ENCODE measurements around the gene LUC7L.
"Not testable (repeated sequence)": the region's sequence is repeated elsewhere in the genome, so short reads cannot be mapped to it uniquely, and the experiment has no call there.

LUC7L gene

GRCh38 chr16:228852-229730 is at the start of gene LUC7L:
Gene LUC7L (minus strand): TSS chr16:229449. CDS start chr16:229339, 110 bp downstream.
- no peak for FAIRE-seq

GRCh38 chr16:278863-279366 is 49.7 kb upstream of the LUC7L start:
- FAIRE-seq: no peak

- no peak for FAIRE-seq
Measured at GRCh38 chr16:276426-277077, 47.3 kb upstream of the LUC7L start.

- no peak for FAIRE-seq
Measured at GRCh38 chr16:275786-276232, 46.6 kb upstream of the LUC7L start, which contains the start of gene RGS11. Gene RGS11 (minus strand): TSS chr16:275944. CDS start chr16:275911, 33 bp downstream.

GRCh38 chr16:275041-275641 is 45.9 kb upstream of the LUC7L start:
- no peak for FAIRE-seq

GRCh38 chr16:273547-274421 is 44.5 kb upstream of the LUC7L start:
- no peak for FAIRE-seq

- FAIRE-seq: no peak
Measured at GRCh38 chr16:272633-273546, 43.6 kb upstream of the LUC7L start.

- FAIRE-seq: no peak
Measured at GRCh38 chr16:270381-271255, 41.4 kb upstream of the LUC7L start.

- FAIRE-seq: no peak
Measured at GRCh38 chr16:269061-269796, 40.0 kb upstream of the LUC7L start.

GRCh38 chr16:268141-269053 is 39.1 kb upstream of the LUC7L start:
- FAIRE-seq: no peak

GRCh38 chr16:267562-267961 is 38.3 kb upstream of the LUC7L start:
- FAIRE-seq: not testable (repeated sequence)

- no peak for FAIRE-seq
Measured at GRCh38 chr16:266258-267164, 37.3 kb upstream of the LUC7L start.

- FAIRE-seq: no peak
Measured at GRCh38 chr16:265711-266110, 36.5 kb upstream of the LUC7L start.

- FAIRE-seq: no peak
Measured at GRCh38 chr16:265002-265529, 35.8 kb upstream of the LUC7L start.

- FAIRE-seq: no peak
Measured at GRCh38 chr16:264440-264951, 35.2 kb upstream of the LUC7L start.

- no peak for FAIRE-seq
Measured at GRCh38 chr16:263944-264343, 34.7 kb upstream of the LUC7L start.
